Liver (tissue), 9 donors: ENCODE results near the gene PAAF1. TPM values are rescaled to one million over a fixed set of nuclear protein-coding genes. Genes with fewer than 3 reads are reported as not detected.

Experiments used
- DNase-seq: peaks from one replicate; pipeline ENCODE4 v3.0.0-alpha.2; 2017; ENCODE audit warnings: low spot score
- H3K27ac ChIP-seq, 2 donors: one replicate each; pipeline ENCODE4 v1.7.0; 2013; ENCODE audit warnings: inconsistent platforms in 2 of 2, low read length in 2 of 2, control low read depth in 1 of 2, low read depth in 1 of 2, mild to moderate bottlenecking in 1 of 2
- H3K27me3 ChIP-seq, 4 donors: one replicate each; pipeline versions ENCODE4 v1.6.1 to v1.7.0; 2013; ENCODE audit warnings: low read length in 3 of 4, inconsistent platforms in 1 of 4, mild to moderate bottlenecking in 1 of 4, moderate library complexity in 1 of 4; ENCODE audit not compliant: control insufficient read depth in 4 of 4, insufficient read depth in 4 of 4
- H3K36me3 ChIP-seq, 4 donors: one replicate each; pipeline versions ENCODE4 v1.6.1 to v1.7.0; 2013; ENCODE audit warnings: low read length in 3 of 4, mild to moderate bottlenecking in 3 of 4, low read depth in 1 of 4, moderate library complexity in 1 of 4; ENCODE audit not compliant: control insufficient read depth in 4 of 4, insufficient read depth in 3 of 4
- H3K4me1 ChIP-seq, 4 donors: one replicate each; pipeline versions ENCODE4 v1.6.1 to v1.7.0; 2013; ENCODE audit warnings: low read length in 3 of 4, mild to moderate bottlenecking in 3 of 4, moderate library complexity in 1 of 4; ENCODE audit not compliant: control insufficient read depth in 4 of 4, insufficient read depth in 4 of 4
- H3K4me3 ChIP-seq, 3 donors: one replicate each; pipeline versions ENCODE4 v1.6.1 to v1.7.0; 2013; ENCODE audit warnings: low read length in 3 of 3, control low read depth in 1 of 3, low read depth in 1 of 3, mild to moderate bottlenecking in 1 of 3
- H3K9ac ChIP-seq, 2 donors: one replicate each; pipeline ENCODE4 v1.7.0; 2013; ENCODE audit warnings: low read length in 2 of 2, mild to moderate bottlenecking in 2 of 2, moderate library complexity in 2 of 2, control low read depth in 1 of 2, low read depth in 1 of 2
- H3K9me3 ChIP-seq, 4 donors: one replicate each; pipeline versions ENCODE4 v1.6.1 to v1.7.0; 2013; ENCODE audit warnings: low read length in 3 of 4; ENCODE audit not compliant: control insufficient read depth in 4 of 4
- CTCF ChIP-seq: fragments of 150-350 bp; IDR thresholded peaks from 2 replicates; pipeline ENCODE4 v1.5.1; 2017; ENCODE audit warnings: improper control_type of control experiment, low read depth, low read length; ENCODE audit not compliant: missing input control
- EGR1 ChIP-seq, 2 donors: IDR thresholded peaks; 2 replicates each; pipeline ENCODE4 v1.6.1; 2016 to 2018; ENCODE audit warnings: antibody characterized with exemption in 2 of 2, low read depth in 2 of 2
- FOXA1 ChIP-seq: IDR thresholded peaks from 2 replicates; pipeline ENCODE4 v1.6.1; 2016; ENCODE audit warnings: antibody characterized with exemption
- FOXA2 ChIP-seq: IDR thresholded peaks from 2 replicates; pipeline ENCODE4 v1.6.1; 2016; ENCODE audit warnings: antibody characterized with exemption
- GABPA ChIP-seq, 2 donors: IDR thresholded peaks in 1 of 2; conservative IDR thresholded peaks in 1 of 2; 2 replicates each; pipeline ENCODE4 v1.6.1; 2016; ENCODE audit warnings: antibody characterized with exemption in 2 of 2, mild to moderate bottlenecking in 1 of 2, moderate library complexity in 1 of 2
- HNF4A ChIP-seq, 2 donors: conservative IDR thresholded peaks; 2 replicates each; pipeline ENCODE4 v1.6.1; 2016; ENCODE audit warnings: antibody characterized with exemption in 2 of 2, mild to moderate bottlenecking in 2 of 2
- HNF4G ChIP-seq: IDR thresholded peaks from 2 replicates; pipeline ENCODE4 v1.6.1; 2016; ENCODE audit warnings: antibody characterized with exemption
- JUND ChIP-seq, 2 donors: IDR thresholded peaks; 2 replicates each; pipeline ENCODE4 v1.6.1; 2016; ENCODE audit warnings: antibody characterized with exemption in 2 of 2
- MAX ChIP-seq: IDR thresholded peaks from 2 replicates; pipeline ENCODE4 v1.6.1; 2016; ENCODE audit warnings: antibody characterized with exemption
- NR2F2 ChIP-seq: IDR thresholded peaks from 2 replicates; pipeline ENCODE4 v1.6.1; 2016; ENCODE audit warnings: antibody characterized with exemption
- RAD21 ChIP-seq, 2 donors: IDR thresholded peaks; 2 replicates each; pipeline ENCODE4 v1.6.1; 2016; ENCODE audit warnings: antibody characterized with exemption in 2 of 2, mild to moderate bottlenecking in 2 of 2
- RXRA ChIP-seq, 2 donors: IDR thresholded peaks; 2 replicates each; pipeline ENCODE4 v1.6.1; 2017 to 2018; ENCODE audit warnings: antibody characterized with exemption in 2 of 2, mild to moderate bottlenecking in 1 of 2
- SP1 ChIP-seq: IDR thresholded peaks from 2 replicates; pipeline ENCODE4 v1.6.1; 2018; ENCODE audit warnings: antibody characterized with exemption, mild to moderate bottlenecking
- TAF1 ChIP-seq: conservative IDR thresholded peaks from 2 replicates; pipeline ENCODE4 v1.6.1; 2016; ENCODE audit warnings: antibody characterized with exemption, mild to moderate bottlenecking
- YY1 ChIP-seq: IDR thresholded peaks from 2 replicates; pipeline ENCODE4 v1.6.1; 2016; ENCODE audit warnings: antibody characterized with exemption, mild to moderate bottlenecking
- ZBTB33 ChIP-seq: IDR thresholded peaks from 2 replicates; pipeline ENCODE4 v1.6.1; 2016; ENCODE audit warnings: antibody characterized with exemption
- WGBS: extraction: QIAGEN DNeasy Blood & Tissue Kit; methylation state at CpG from one replicate; pipeline ENCODE4 v1.1.7; 2013; 5-methylcytosine and 5-hydroxymethylcytosine counted together
- polyA plus RNA-seq, 2 donors: library from polyadenylated mRNA; stranded (reverse) in 1 of 2; unstranded in 1 of 2; fragments of 200-250 nt in 1 of 2; fragments of >200 nt in 1 of 2; fragmentation: Nextera tagmentation in 1 of 2; extraction: Ambion mirVana in 1 of 2; gene quantifications; one replicate each; pipeline versions ENCODE4 v1.2.1 to v1.2.3, GENCODE V29; 2013 to 2015
- total RNA-seq, 2 donors: library from RNA; depleted of rRNA; stranded (reverse); fragments of >200 nt; gene quantifications; one replicate each; pipeline ENCODE4 v1.2.3, GENCODE V29; 2014
- TF ChIP-seq, protein P1 (sequence below): IDR thresholded peaks from 2 replicates; pipeline ENCODE4 v1.6.1; 2016; ENCODE audit warnings: antibody characterized with exemption
- TF ChIP-seq, protein P2 (sequence below): IDR thresholded peaks from 2 replicates; pipeline ENCODE4 v1.6.1; 2016; ENCODE audit warnings: antibody characterized with exemption, mild to moderate bottlenecking
- donor health status: healthy.
- donor health status: healthy.
- donor health status: healthy.
- donor health status: healthy.
- donor health status: healthy.

The PAAF1 gene
- total and polyA plus RNA-seq, 4 donors = 5.3 to 10.4 (median 8.3) TPM

GRCh38 chr11:73870261-73870660, 6.5 kb upstream of the PAAF1 start:
- no peak for TF ChIP-seq MAX
- TF ChIP-seq ZBTB33 = no peak
- no peak for TF ChIP-seq HNF4G
- no peak for TF ChIP-seq RXRA (IDR thresholded peaks at IDR 0.05)
- no peak for TF ChIP-seq TAF1
- no peak for TF ChIP-seq FOXA1
- TF ChIP-seq YY1 = no peak
- no peak for TF ChIP-seq HNF4A (conservative IDR thresholded peaks at IDR 0.05)
- no peak for TF ChIP-seq FOXA2
- TF ChIP-seq GABPA (IDR thresholded peaks at IDR 0.05 in 1 of 2, conservative IDR thresholded peaks at IDR 0.05 in 1 of 2) = no peak
- no peak for TF ChIP-seq NR2F2
- TF ChIP-seq JUND (IDR thresholded peaks at IDR 0.05) = no peak
- TF ChIP-seq, protein P1, sequence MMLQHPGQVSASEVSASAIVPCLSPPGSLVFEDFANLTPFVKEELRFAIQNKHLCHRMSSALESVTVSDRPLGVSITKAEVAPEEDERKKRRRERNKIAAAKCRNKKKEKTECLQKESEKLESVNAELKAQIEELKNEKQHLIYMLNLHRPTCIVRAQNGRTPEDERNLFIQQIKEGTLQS = no peak
- TF ChIP-seq RAD21 (IDR thresholded peaks at IDR 0.05) = no peak
- TF ChIP-seq EGR1 (IDR thresholded peaks at IDR 0.05; ENCODE audit: low read depth in 2 of 2) = no peak
- TF ChIP-seq CTCF = no peak
- TF ChIP-seq SP1 = no peak
- TF ChIP-seq, protein P2, sequence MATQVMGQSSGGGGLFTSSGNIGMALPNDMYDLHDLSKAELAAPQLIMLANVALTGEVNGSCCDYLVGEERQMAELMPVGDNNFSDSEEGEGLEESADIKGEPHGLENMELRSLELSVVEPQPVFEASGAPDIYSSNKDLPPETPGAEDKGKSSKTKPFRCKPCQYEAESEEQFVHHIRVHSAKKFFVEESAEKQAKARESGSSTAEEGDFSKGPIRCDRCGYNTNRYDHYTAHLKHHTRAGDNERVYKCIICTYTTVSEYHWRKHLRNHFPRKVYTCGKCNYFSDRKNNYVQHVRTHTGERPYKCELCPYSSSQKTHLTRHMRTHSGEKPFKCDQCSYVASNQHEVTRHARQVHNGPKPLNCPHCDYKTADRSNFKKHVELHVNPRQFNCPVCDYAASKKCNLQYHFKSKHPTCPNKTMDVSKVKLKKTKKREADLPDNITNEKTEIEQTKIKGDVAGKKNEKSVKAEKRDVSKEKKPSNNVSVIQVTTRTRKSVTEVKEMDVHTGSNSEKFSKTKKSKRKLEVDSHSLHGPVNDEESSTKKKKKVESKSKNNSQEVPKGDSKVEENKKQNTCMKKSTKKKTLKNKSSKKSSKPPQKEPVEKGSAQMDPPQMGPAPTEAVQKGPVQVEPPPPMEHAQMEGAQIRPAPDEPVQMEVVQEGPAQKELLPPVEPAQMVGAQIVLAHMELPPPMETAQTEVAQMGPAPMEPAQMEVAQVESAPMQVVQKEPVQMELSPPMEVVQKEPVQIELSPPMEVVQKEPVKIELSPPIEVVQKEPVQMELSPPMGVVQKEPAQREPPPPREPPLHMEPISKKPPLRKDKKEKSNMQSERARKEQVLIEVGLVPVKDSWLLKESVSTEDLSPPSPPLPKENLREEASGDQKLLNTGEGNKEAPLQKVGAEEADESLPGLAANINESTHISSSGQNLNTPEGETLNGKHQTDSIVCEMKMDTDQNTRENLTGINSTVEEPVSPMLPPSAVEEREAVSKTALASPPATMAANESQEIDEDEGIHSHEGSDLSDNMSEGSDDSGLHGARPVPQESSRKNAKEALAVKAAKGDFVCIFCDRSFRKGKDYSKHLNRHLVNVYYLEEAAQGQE = no peak
- no peak for DNase-seq
- H3K4me3 ChIP-seq = no peak overlapping the region
- H3K27ac ChIP-seq = no peak overlapping the region
- peaks cover 2 to 25% (median 9%) of the 10 kb centered on the region in 4 donors for H3K4me1 ChIP-seq
- H3K36me3 ChIP-seq = peaks cover 7 to 18% (median 11%) of the 10 kb centered on the region in 4 donors
- 81% methylated on average over 3 of the region's 3 CpGs for WGBS
- H3K9me3 ChIP-seq = no peaks in the 10 kb centered on the region
- no peak overlapping the region for H3K9ac ChIP-seq
- no peaks in the 10 kb centered on the region for H3K27me3 ChIP-seq
